Measurements from ENCODE around the gene ADAMTS12.

DNA sequence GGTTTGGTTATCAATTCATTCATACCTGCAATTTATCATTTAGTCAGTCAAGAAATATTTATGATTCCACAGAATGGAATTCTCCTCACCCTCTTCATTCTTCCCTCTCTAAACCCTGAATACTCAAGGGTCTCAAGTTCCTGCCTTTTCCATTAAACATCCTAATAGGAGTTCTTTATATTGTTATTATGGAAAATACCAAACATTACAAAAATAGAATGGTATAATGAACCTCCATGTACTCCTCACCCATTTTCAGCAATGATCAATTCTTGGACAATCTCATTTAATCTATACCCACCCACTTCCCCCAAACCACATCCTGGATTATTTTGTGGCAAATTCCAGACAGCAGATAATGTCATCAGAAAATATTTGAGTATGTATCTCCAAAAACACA lies 74.5 kb downstream of the ADAMTS12 start:
- TF ChIP-seq, protein P1, sequence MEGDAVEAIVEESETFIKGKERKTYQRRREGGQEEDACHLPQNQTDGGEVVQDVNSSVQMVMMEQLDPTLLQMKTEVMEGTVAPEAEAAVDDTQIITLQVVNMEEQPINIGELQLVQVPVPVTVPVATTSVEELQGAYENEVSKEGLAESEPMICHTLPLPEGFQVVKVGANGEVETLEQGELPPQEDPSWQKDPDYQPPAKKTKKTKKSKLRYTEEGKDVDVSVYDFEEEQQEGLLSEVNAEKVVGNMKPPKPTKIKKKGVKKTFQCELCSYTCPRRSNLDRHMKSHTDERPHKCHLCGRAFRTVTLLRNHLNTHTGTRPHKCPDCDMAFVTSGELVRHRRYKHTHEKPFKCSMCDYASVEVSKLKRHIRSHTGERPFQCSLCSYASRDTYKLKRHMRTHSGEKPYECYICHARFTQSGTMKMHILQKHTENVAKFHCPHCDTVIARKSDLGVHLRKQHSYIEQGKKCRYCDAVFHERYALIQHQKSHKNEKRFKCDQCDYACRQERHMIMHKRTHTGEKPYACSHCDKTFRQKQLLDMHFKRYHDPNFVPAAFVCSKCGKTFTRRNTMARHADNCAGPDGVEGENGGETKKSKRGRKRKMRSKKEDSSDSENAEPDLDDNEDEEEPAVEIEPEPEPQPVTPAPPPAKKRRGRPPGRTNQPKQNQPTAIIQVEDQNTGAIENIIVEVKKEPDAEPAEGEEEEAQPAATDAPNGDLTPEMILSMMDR (IDR thresholded peaks at IDR 0.05), result no peak
- TF ChIP-seq NRF1 (IDR thresholded peaks at IDR 0.05; ENCODE audit: low read depth, low read length), result no peak
- TF ChIP-seq GATA2 (CRISPR knock-in tag; IDR thresholded peaks at IDR 0.05), result no peak
- TF ChIP-seq ELF1 (IDR thresholded peaks at IDR 0.05), result no peak

Measured in SK-N-SH (cell line).